ENCODE measurements around the gene TNKS1BP1. TPM values are rescaled to one million over a fixed set of nuclear protein-coding genes. Genes with fewer than 3 reads are reported as not detected.

TNKS1BP1 gene
- total RNA-seq, 2 experiments from 2014 or later = 4.4 to 5.8 TPM

DNA sequence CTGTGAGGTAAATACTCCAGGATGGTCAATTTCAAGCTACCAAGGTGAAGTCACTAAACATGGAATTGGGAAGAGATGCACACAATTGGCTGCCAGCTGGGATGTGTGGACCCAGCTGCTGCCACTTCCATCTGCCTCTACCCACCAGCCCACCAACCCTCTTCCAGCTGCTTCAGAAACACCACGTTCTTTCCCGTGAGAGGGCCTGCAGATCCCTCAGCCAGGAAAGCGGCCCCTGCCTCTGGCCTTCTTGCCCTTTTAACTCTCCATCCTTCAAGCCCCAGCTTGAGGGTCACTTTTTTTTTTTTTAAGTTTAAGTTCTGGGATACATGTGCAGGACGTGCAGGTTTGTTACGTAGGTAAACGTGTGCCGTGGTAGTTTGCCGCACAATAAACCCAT lies 36.2 kb upstream of the TNKS1BP1 start:
- Mint-ChIP-seq H3K27me3 (peaks cover 12% of the 10 kb centered on the region), H3K9me3 (ENCODE audit: low read depth) (no peaks in the 10 kb centered on the region), H3K4me3 (no peak overlapping the region), H3K27ac (no peak overlapping the region), H3K36me3 (no peaks in the 10 kb centered on the region), H3K4me1 (no peaks in the 10 kb centered on the region)
- ATAC-seq (no peak), DNase-seq (no peak)
- CTCF ChIA-PET = interaction anchor here (1.9 to 4.0 kb wide), 2 partner anchors 15 to 97 kb away, joined by 7 to 15 read pairs; no protein-coding TSS in a partner anchor

DNA sequence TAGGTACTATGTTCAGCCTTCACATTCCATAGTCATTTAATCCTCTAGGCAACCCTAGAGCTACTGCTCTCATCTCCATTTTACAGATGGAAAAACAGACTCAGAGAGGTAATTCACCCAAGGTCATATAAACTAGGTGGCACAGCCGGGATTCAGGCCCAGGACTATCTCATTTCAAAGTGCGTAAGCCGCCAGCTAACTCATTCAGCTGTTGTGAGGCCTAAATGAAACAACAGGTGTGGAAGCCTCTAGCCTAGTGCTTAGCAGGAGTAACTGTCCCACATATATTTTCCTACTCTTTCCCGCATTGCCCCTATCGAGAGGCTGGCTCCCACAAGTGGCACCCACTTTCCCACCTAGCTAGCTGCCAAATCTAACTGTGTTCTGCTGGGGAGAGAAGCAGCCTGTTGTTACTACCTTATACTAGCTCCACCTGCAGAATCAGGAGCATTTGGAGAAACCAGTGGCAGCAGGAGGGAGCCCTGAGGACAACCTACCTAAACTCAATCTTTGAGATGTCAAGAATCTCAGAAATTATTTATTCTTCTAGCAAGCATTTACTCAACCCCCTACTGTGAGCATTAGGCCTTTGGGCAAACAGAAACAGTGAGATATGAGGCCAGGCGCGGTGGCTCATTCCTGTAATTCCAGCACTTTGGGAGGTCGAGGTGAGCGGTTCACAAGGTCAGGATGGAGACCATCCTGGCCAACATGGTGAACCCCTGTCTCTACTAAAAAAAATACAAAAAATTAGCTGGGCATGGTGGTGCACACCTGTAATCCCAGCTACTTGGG lies 35.3 kb upstream of the TNKS1BP1 start:
- Mint-ChIP-seq H3K9me3 (ENCODE audit: low read depth) (no peaks in the 10 kb centered on the region), H3K27ac (no peak overlapping the region), H3K27me3 (peaks cover 13% of the 10 kb centered on the region), H3K4me1 (no peaks in the 10 kb centered on the region), H3K36me3 (no peaks in the 10 kb centered on the region), H3K4me3 (no peak overlapping the region)
- ATAC-seq (no peak), DNase-seq (no peak)
- CTCF ChIA-PET = interaction anchor here (0.8 to 4.0 kb wide), 4 partner anchors 11 to 98 kb away, joined by 3 to 15 read pairs (median 6); no protein-coding TSS in a partner anchor

DNA sequence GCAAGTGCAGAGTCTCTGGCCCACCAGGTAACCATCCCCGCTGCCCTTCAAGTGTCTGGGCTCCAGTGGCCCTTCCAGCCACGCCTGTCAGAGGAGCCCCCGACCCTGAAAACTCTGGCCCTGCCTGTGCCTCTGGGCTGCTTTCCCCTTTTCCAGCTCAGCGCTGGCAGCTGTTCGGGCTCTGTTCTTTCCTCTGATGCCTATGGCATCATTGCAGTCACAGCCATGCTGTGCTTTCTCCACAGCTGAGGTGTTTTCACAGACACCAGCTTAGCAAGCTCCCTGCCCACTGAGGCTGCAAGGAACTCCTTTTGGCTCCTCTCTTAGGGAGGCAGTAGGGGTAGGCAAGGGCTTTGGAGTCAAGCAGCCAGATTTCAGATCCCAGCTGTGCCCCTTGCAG lies 34.6 kb upstream of the TNKS1BP1 start:
- DNase-seq = no peak
- peaks cover 19% of the 10 kb centered on the region for H3K27me3 Mint-ChIP-seq
- H3K9me3 Mint-ChIP-seq (ENCODE audit: low read depth) = no peaks in the 10 kb centered on the region
- no peak for ATAC-seq
- H3K4me3 Mint-ChIP-seq = no peak overlapping the region
- H3K36me3 Mint-ChIP-seq = no peaks in the 10 kb centered on the region
- CTCF ChIA-PET = interaction anchor here (0.8 to 1.7 kb wide), 2 partner anchors 10 to 48 kb away, joined by 3 to 4 read pairs; no protein-coding TSS in a partner anchor
- H3K4me1 Mint-ChIP-seq = no peaks in the 10 kb centered on the region
- H3K27ac Mint-ChIP-seq = no peak overlapping the region

DNA sequence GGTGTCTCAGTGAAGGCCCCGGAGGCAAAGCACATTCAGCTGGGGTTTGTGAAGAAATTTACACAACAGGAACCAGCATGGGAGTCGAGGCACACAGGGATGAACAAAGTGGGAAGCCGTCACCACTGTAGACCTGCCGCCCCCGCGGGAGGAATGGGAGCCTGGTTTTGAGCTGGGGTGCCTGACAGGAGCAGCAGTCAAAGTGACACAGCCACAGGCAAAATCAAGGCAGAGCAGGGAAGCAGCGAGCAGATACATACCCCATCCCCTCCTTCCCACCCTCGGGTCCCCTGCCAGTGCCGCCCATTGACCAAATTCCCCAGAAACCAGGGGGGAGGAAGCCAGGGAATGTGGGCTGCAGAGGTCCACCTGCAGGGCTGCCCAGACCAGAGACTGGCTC lies 34.2 kb upstream of the TNKS1BP1 start:
- H3K36me3 Mint-ChIP-seq = no peaks in the 10 kb centered on the region
- DNase-seq = no peak
- H3K4me1 Mint-ChIP-seq = no peaks in the 10 kb centered on the region
- CTCF ChIA-PET = interaction anchor here (1.7 kb wide), 1 partner anchor 10 kb away, joined by 4 read pairs; no protein-coding TSS in a partner anchor
- no peak for ATAC-seq
- peaks cover 23% of the 10 kb centered on the region for H3K27me3 Mint-ChIP-seq
- no peak overlapping the region for H3K4me3 Mint-ChIP-seq
- no peak overlapping the region for H3K27ac Mint-ChIP-seq
- H3K9me3 Mint-ChIP-seq (ENCODE audit: low read depth) = no peaks in the 10 kb centered on the region

DNA sequence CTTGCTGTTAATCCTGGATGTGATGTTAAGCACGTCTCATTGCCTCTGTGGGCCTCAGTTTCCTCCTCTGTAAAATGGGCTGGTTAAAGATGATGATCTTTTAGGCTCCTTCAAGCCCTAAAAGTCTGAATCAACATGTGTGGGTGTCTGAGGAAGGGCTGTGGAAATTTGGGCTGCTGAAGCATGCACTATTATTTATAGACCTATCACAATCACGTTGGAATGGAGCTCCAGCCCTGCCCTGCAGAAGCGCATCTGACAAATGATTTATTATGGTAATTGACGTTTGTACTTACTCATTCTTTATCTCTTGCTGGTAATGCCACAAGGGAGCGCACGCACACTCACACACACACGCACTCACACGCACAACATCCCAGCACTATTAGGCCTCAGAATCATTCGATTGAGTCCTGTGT lies 33.8 kb upstream of the TNKS1BP1 start:
- Mint-ChIP-seq H3K36me3 (no peaks in the 10 kb centered on the region), H3K27me3 (peaks cover 24% of the 10 kb centered on the region), H3K27ac (no peak overlapping the region), H3K4me1 (no peaks in the 10 kb centered on the region), H3K9me3 (ENCODE audit: low read depth) (no peaks in the 10 kb centered on the region), H3K4me3 (no peak overlapping the region)
- no peak for DNase-seq
- no peak for ATAC-seq
- CTCF ChIA-PET = interaction anchor here (1.7 kb wide), 1 partner anchor 9 kb away, joined by 4 read pairs; no protein-coding TSS in a partner anchor

DNA sequence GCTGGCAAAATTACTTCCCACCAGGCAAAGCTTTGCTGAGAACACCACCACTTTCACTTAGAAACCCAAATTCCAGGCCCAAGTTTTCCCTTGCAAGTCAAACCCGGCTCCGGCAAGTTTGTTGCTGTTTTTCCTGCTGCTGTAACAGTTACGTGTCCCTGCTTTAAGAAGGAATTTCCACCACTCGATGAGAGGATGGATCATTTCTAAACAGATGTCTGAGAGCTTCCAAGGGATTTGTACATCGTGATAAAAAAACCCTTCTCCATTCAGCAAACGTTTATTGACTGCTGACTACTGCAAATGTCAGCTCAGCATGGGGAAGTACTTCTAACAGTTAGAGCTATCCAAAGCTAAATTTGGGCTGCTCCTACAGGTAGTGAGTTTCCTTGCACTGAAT lies 33.1 kb upstream of the TNKS1BP1 start:
- Mint-ChIP-seq H3K4me3 (no peak overlapping the region), H3K9me3 (ENCODE audit: low read depth) (no peaks in the 10 kb centered on the region), H3K27me3 (peaks cover 26% of the 10 kb centered on the region), H3K4me1 (no peaks in the 10 kb centered on the region), H3K27ac (no peak overlapping the region), H3K36me3 (no peaks in the 10 kb centered on the region)
- ATAC-seq (no peak), DNase-seq (no peak)
- CTCF ChIA-PET = interaction anchor here (3.3 kb wide), 1 partner anchor 13 kb away, joined by 18 read pairs; no protein-coding TSS in a partner anchor

DNA sequence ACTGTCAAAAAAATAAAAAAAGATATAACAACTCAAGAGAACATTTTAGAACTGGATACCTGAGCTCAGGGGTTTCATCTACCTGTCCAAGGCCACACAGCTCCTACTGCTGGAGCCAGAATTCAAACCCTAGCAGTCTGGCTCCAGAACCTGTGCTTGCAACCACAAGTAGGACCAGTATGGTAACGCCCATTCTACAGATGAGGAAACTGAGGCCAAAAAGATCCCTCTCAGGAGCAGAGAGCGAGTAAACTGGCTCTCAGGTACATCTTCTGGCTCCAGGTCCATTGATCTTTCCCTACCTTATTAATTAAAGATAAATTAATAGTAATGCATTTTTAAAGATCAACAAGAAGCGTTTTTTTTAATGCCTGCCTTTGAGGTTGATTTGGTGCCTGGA lies 32.6 kb upstream of the TNKS1BP1 start:
- no peak overlapping the region for H3K4me3 Mint-ChIP-seq
- CTCF ChIA-PET = interaction anchor here (3.3 kb wide), 1 partner anchor 12 kb away, joined by 18 read pairs; no protein-coding TSS in a partner anchor
- H3K36me3 Mint-ChIP-seq = no peaks in the 10 kb centered on the region
- H3K4me1 Mint-ChIP-seq = no peaks in the 10 kb centered on the region
- H3K9me3 Mint-ChIP-seq (ENCODE audit: low read depth) = no peaks in the 10 kb centered on the region
- ATAC-seq = no peak
- peaks cover 26% of the 10 kb centered on the region for H3K27me3 Mint-ChIP-seq
- H3K27ac Mint-ChIP-seq = no peak overlapping the region
- no peak for DNase-seq

DNA sequence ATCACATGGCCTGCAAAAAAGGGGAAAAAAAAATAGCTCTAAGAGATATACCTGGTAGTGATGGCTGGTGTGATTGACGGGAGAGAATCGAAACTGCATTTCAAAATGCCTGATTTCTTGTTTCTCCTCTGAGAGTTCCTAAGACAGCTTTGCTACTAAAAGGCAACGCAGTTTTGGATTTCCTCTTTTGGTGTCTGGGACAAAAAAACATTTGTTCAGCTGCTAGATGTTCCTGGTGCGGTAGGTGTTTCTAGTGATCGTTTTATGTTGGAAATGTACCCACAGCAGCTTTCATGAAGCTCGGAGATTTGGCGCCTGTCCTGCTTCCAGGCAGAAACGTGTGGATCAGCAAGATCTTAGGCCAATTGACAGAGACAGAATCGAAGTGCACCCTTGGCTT lies 31.5 kb upstream of the TNKS1BP1 start:
- ATAC-seq (no peak), DNase-seq (no peak)
- Mint-ChIP-seq H3K4me3 (no peak overlapping the region), H3K9me3 (ENCODE audit: low read depth) (peaks cover 4% of the 10 kb centered on the region), H3K27me3 (peaks cover 28% of the 10 kb centered on the region), H3K4me1 (no peaks in the 10 kb centered on the region), H3K36me3 (peaks cover 3% of the 10 kb centered on the region), H3K27ac (no peak overlapping the region)
- CTCF ChIA-PET = interaction anchor here (1.0 to 3.3 kb wide), 3 partner anchors 11 to 106 kb away, joined by 3 to 18 read pairs (median 6); no protein-coding TSS in a partner anchor

DNA sequence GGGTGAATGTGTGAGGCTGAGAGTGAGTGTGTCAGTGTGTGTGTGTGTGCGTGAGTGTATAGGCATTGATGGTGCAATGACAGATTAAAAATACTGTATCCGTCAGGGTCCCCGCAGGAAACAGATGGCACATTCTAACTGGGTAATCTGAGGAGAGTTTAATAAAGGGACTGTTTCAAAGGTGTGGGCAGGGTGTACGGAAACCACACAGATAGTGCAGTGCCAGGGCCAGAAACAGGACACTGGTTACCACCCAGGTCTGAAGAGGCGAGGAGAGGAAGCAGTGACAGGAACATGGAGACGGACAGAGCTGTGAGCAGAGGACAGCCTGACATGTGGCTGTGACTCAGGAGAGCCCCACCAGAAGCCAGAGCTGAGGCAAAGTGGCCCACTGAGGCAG lies 29.9 kb upstream of the TNKS1BP1 start:
- Mint-ChIP-seq H3K27ac (no peak overlapping the region), H3K27me3 (peaks cover 28% of the 10 kb centered on the region), H3K9me3 (ENCODE audit: low read depth) (peaks cover 4% of the 10 kb centered on the region), H3K4me3 (no peak overlapping the region), H3K4me1 (peaks cover 3% of the 10 kb centered on the region), H3K36me3 (peaks cover 4% of the 10 kb centered on the region)
- CTCF ChIA-PET = interaction anchor here (1.8 to 3.3 kb wide), 2 partner anchors 10 to 105 kb away, joined by 6 to 18 read pairs; no protein-coding TSS in a partner anchor
- no peak for ATAC-seq
- no peak for DNase-seq

DNA sequence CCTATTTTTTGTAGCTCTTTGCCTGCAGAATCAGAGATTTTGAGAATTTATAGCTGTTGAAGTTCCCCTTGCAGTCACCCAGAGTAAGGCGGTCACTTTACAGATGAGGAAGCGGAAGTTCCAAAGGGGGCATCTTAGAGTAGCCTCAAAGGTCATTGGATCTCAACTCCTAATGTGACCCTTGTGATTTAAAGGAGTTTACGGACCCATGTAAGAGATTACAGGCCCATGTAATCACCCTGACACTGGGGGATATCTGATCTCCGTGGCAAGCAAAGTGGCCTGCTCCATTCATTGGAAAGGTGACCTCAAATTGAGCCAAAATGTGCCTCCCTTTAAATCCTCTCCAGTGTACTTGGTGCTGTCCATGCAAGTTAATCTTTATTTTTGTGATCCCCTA lies 29.1 kb upstream of the TNKS1BP1 start:
- H3K4me3 Mint-ChIP-seq = no peak overlapping the region
- ATAC-seq = no peak
- CTCF ChIA-PET = no interaction called here
- no peak overlapping the region for H3K27ac Mint-ChIP-seq
- H3K36me3 Mint-ChIP-seq = peaks cover 4% of the 10 kb centered on the region
- H3K9me3 Mint-ChIP-seq (ENCODE audit: low read depth) = peaks cover 4% of the 10 kb centered on the region
- peaks cover 3% of the 10 kb centered on the region for H3K4me1 Mint-ChIP-seq
- DNase-seq = no peak
- peaks cover 27% of the 10 kb centered on the region for H3K27me3 Mint-ChIP-seq

DNA sequence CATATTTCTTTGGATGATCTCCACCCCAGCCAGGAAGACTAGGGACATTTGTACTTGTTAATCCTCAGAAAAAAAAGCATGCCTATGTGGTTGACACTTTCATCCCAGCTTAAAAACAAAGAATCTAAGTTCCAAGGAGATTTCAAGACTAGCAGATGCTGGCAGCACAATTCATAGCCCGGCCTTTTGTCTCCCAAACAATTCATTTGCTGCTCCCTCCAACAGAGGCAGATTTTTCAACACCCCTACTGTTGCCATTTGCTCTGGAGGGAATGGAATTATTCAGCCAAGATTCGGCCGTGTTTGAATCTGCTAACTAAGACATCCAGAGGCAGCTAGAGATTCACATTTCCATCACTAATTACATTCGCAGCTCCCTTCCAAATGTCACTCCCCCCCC lies 28.7 kb upstream of the TNKS1BP1 start:
- ATAC-seq = no peak
- H3K27me3 Mint-ChIP-seq = peaks cover 27% of the 10 kb centered on the region
- no peak overlapping the region for H3K4me3 Mint-ChIP-seq
- H3K36me3 Mint-ChIP-seq = peaks cover 4% of the 10 kb centered on the region
- peaks cover 3% of the 10 kb centered on the region for H3K4me1 Mint-ChIP-seq
- peaks cover 4% of the 10 kb centered on the region for H3K9me3 Mint-ChIP-seq (ENCODE audit: low read depth)
- H3K27ac Mint-ChIP-seq = no peak overlapping the region
- CTCF ChIA-PET = interaction anchor here (1.0 kb wide), 1 partner anchor 18 kb away, joined by 3 read pairs; the partner anchor contains the start of gene SSRP1
- no peak for DNase-seq

DNA sequence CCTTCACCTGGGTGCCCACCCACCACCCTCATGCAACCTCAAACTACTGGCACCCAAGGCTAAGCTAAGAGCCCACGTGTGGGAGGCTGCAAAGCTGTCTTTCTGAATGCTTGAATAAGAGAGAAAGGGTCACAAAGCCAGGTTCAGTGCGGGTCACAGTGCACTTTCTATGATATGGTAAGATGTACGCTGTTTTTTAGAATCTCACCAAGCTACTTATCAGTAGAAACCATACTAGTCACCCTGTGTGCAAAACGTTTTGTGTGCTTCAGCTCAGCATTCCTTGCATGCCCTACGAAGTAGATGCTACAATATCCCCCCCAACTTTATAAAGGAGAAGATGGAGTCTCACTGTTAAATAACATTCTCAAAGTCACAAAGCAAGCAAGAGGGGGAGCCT lies 28.3 kb upstream of the TNKS1BP1 start:
- no peak for DNase-seq
- CTCF ChIA-PET = interaction anchor here (0.6 to 1.1 kb wide), 3 partner anchors 11 to 291 kb away, joined by 3 to 4 read pairs (median 3); partner anchors contain the start of gene SSRP1
- peaks cover 4% of the 10 kb centered on the region for H3K9me3 Mint-ChIP-seq (ENCODE audit: low read depth)
- no peak overlapping the region for H3K4me3 Mint-ChIP-seq
- H3K4me1 Mint-ChIP-seq = peaks cover 3% of the 10 kb centered on the region
- H3K27ac Mint-ChIP-seq = no peak overlapping the region
- no peak for ATAC-seq
- peaks cover 27% of the 10 kb centered on the region for H3K27me3 Mint-ChIP-seq
- peaks cover 4% of the 10 kb centered on the region for H3K36me3 Mint-ChIP-seq

DNA sequence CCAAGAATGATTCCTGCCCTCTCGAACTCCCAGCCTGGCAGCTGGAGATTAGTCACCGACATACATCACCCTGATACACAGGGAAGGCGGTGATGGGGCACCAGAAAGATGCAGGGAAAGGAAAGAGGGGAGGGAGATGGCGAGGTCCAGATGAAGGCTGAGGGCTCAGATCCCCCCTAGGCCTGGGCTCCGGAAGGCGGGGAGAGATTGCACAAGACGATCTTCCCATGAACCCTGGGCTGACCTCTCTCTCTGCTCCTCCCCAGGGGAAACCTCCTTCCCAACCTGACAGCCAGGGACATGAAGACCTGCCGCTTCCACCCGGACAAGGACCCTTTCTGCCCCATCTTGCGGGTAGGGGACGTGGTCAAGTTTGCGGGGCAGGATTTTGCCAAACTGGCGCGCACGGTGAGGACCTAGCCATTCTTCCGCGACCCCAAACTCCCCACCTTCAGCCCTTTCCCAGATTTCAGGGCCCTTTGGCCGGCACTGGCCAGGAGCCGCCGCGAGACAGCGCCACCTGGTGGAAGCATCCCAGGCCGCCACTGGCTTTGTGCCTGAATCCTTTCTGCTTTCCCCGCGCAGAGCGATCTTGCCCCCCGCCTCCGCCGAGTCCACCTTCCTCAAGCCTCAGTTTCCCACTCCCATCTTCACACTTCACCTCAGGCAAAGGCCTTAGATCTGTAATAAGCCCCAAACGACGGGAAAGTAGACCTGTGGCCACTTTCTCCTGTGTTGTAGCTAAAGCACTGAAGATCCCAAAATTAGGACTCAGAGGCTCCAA lies 24.9 kb upstream of the TNKS1BP1 start:
- Mint-ChIP-seq H3K4me1 (peaks cover 3% of the 10 kb centered on the region), H3K4me3 (no peak overlapping the region), H3K36me3 (peaks cover 4% of the 10 kb centered on the region), H3K27me3 (peaks cover 16% of the 10 kb centered on the region), H3K27ac (no peak overlapping the region), H3K9me3 (ENCODE audit: low read depth) (peaks cover 4% of the 10 kb centered on the region)
- CTCF ChIA-PET = interaction anchor here (0.7 to 1.5 kb wide), 9 partner anchors 10 to 411 kb away, joined by 3 to 7 read pairs (median 4); partner anchors contain the start of gene P2RX3
- peak; percentile 68 for DNase-seq
- ATAC-seq = peak; percentile 71
